GM21515 (cell line): ENCODE measurements around the gene CUTA.

Experiments
- ATAC-seq: cut with Tn5 transposase; IDR thresholded peaks from one replicate; pipeline ENCODE4 v1.9.1; 2021; ENCODE audit not compliant: unreplicated experiment

Gene CUTA, protein sequence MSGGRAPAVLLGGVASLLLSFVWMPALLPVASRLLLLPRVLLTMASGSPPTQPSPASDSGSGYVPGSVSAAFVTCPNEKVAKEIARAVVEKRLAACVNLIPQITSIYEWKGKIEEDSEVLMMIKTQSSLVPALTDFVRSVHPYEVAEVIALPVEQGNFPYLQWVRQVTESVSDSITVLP

DNA sequence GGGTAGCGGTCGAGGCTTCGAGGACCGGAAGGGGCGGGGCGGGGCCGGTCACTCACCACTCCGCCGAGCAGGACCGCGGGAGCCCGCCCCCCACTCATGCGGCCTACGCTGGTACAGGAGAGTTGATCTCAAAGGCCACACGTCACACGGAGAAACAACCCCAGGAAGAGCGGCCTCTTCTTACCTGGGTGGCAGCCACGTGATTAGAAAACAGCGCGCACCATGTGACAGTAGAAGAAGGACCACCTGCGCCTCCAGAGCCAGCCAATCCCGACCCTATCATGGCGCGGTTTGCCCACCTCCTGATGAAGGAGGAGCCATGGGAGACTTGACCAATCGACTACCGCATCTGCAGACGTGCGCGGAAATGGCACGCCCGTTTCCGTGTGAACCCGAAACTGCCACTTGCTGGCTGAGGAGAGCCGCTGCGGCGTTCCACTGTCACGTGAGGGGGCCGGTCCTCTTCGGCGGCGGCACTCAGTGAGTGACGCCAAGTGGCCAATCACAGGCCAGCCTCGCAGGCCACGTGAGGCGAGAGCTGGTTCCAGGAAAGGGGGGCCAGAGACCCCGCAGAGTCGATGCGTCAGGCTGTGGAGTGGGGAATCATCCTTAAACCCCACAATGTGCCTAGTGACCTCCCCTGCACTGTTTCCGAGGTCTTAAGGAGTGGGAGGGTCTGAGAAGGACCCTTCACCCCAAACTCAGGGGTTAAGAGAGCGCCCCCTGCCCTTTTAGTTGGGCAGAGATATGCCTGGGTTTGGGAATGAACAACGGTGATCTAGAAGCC, at the start of gene CUTA:
TSS of gene CUTA (minus strand) at position 205 of the 787 bp plus-strand sequence. CDS start at position 98, 107 bp downstream.
- peak; percentile 81 for ATAC-seq

DNA sequence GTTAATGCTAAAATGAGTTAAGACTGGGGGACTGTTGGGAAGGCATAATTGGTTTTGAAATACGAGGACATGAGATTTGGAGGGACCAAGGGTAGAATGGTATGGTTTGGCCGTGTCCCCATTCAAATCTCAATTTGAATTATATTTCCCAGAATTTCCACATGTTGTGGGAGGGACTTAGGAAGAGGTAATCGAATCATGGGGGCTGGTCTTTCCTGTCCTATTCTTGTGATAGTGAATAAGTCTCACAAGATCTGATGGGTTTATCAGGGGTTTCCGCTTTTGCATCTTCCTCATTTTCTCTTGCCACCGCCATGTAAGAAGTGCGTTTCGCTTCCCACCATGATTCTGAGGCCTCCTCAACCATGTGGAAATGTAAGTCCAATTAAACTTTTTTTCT, 49.2 kb upstream of the CUTA start:
- no peak for ATAC-seq

DNA sequence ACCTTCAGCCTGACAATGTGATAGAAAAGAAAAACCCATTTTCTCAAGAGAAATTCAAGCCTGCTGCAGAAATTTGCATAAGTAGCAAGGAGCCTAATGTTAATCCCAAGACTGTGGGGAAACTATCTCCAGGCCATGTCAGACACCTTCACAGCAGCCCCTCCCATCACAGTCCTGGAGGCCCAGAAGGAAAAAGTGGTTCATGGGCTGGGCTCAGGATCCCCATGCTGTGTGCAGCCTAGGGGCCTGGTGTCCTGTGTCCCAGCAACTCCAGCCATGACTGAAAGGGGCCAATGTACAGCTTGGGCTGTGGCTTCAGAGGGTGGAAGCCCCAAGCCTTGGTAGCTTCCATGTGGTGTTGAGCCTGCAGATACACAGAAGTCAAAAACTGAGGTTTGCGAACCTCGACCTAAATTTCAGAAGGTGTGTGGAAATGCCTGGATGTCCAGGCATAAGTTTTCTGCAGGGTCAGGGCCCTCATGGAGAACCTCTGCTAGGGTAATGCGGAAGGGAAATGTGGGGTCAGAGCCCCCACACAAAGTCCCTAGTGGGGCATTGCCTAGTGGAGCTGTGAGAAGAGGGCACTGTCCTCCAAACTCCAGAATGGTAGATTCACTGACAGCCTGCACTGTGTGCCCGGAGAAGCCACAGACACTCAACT, 48.3 kb upstream of the CUTA start:
- no peak for ATAC-seq

DNA sequence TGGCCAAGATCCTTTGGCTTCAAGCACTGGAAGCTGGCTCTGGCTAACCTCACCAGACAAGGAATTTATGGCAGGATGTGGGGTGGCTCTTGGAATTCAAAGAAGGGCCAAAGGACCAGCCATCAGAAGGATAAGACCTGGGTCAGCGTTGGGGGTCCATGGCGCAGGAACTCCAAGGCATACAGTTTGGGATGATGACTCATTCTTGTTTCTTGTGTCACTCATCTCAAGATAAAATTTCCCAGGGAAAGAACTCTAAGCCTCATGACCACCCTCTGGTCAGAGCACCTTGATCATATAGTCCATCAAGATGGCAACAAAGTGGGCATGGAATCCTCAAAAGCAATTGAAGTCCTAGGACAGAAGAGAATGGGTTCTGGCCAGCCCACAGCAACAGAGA, 41.3 kb upstream of the CUTA start:
- ATAC-seq: no peak

DNA sequence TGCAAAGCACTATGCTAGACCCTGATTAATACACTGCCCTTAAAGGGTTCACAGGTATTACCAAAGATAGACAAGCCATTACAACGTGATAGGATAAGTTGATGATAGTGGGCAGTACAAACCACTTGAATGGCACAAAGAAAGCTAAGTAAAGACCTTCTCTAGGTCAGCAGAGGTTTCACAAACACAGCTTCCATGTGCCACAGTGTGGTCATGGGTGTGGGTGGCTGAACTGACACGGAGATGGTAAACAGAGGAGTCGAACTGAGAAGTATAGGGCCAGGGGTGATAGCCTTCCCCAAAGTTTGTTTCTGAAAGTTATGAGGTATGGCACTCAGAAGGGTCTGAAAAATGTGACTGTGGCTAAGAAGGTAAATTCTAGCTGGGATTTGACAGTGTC, 40.8 kb upstream of the CUTA start:
- ATAC-seq: no peak

DNA sequence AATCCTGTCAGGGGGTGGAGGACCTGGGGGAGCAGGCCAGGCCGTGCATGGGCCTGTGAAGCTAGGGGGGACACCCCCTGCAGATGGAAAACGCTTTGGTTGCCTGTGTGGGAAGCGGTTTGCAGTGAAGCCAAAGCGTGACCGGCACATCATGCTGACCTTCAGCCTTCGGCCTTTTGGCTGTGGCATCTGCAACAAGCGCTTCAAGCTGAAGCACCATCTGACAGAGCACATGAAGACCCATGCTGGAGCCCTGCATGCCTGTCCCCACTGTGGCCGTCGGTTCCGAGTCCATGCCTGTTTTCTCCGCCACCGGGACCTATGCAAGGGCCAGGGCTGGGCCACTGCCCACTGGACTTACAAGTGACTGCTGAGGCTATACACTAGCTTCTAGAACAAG, 38.2 kb upstream of the CUTA start:
- ATAC-seq: no peak

DNA sequence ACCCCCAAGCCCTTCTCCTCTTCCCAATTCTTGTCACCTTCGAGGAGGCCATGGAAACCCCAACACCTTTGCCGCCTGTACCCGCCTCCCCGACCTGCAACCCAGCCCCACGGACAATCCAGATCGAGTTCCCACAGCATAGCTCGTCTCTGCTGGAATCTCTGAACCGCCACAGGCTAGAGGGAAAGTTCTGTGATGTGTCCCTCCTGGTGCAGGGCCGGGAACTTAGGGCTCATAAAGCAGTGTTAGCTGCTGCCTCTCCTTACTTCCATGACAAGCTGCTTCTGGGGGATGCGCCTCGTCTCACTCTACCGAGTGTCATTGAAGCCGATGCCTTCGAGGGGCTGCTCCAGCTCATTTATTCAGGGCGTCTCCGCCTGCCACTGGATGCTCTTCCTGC, 37.1 kb upstream of the CUTA start:
- no peak for ATAC-seq

DNA sequence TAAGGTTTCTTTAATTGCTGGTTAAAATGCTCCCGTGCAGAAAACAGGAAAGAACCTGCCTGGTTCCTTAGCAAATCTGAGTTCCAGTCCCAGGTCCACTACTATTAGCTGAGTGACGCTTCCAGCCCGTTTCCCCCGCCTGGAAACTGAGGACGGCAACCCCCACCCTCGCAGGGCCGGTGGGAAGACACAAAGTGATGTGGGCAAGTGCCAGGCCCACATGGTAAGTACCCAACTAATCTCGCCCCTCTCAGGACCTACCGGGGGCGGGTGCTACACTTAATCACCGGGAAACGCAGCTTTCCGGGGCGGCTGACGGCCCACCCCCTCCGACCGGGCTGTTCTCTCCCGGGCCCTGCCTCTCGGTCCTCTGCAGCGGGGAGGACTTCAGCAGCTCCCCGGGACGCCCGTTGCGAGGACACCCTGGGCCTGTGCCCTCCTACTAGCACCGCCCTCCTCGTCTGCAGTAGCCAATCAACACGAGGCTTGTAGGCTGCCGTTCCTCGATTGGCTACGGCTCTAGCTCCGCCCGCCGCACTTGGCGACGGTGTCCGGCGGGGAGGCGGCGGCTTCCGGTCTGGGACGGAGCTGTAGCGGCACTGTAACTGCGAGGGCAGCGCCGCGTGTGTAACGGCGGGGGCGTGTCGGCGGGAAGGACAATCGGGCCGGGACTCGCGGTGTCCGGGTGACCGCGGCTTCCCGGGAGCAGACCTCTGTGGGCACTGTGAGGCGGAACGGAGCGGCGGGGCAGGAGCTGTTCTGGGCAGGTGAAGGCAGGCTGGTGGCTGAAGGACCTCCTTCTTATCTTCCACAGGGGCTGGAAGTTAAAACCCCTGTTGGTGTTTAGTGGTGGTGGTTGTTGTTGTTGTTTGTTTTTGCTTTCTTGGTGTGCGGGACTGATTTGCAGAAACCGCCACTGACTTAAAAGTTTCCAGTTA, 36.4 kb upstream of the CUTA start, which contains the start of gene ZBTB9:
TSS of gene ZBTB9 (plus strand) at position 568 of the 938 bp plus-strand sequence. CDS start 525 bp downstream, outside the sequence.
- ATAC-seq: peak; percentile 97

DNA sequence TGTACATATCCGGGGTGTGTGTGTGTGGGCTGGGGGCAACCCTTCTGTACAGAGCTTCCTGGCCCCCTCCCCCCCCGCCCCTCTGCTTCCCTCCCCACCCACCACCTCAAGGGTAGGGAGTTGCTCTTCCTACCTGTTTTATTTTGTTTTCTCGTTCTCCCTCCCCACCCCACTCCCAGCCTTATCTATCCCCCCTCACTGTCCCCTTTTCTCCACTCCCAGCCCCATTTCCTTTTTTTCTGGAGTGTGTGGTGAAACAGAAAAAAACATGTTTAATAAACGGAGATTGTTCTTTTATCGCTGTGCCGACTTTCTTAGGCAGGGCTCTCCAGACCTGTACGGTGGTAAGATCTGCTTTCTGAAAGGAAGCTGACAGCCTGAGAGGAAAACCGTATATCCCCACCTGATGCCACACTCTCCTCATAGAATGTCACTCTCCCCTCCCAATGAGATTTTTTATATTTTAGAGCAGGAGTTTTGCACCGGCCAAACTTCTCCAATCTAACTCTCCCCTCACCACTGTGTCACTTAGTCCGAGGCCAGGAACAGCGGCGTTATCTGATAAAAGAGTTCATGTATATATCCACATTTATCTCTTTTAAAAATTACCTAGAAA, 35.6 kb upstream of the CUTA start:
- no peak for ATAC-seq

DNA sequence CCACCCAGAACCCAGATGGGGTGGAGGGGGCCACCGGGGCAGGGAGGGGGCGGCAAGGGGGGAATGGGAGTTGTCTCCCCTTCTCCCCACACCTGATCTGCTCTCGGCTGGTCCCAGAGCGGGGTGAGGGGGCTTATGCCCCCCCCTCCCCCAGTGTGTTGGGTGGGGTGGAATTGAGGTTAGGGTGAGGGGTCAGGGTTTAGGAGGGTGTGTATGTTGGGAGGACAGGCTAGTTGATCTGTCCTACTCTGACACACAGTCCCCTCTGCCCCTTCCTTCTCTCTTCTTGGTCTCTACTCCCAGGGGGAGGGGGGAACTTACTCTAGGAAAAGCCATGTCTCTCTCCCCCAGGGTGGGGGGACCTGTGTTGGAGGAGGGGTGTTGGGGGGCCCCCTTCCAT, 34.6 kb upstream of the CUTA start:
- ATAC-seq: no peak

DNA sequence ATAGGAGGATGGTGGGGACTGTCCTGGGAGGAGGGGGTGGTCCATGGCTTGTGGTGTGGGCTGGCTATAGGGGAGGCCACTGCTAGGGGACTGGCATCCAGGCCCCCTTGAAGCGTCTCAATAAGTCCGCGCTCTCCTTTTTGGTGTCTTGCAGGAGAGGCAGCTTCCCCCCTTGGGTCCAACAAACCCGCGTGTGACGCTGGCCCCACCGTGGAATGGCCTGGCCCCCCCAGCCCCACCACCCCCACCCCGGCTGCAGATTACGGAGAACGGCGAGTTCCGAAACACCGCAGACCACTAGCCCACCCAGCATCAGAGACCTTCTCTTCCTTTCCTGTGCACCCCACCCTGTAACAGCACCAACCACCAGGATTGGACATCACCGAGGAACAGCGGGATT, 33.7 kb upstream of the CUTA start:
- ATAC-seq: no peak

DNA sequence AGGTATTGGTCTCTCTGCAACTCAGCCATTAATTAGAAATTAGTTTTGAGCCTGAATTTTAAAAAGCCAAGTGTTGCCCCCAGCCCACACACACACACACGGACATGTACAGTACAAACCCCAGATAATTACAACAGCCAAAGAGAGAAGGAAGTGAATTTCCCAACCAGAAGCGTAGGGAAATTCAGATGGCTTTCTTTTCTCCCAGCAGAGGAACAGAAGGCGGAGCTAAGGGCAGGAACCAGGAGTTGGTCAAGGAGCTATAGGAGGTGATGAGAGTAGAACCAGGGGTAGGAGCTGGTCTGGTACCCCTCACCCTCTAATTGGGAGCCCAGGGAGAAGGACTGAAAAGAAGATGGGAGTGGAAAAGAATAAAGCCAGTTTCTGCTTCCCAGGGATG, 32.5 kb upstream of the CUTA start:
- no peak for ATAC-seq

DNA sequence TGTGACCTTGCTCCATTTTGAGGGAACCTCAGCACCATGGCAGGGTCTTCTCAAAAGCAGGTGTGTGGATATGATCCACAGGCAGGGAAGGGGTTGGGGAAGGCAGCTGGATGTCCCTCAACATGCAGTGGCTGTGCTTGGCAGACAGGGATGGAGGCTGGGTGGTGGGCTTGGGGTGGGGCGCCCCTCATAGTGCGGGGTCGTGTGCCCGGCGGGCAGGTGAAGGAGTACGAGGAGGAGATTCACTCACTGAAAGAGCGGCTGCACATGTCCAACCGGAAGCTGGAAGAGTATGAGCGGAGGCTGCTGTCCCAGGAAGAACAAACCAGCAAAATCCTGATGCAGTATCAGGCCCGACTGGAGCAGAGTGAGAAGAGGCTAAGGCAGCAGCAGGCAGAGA, 28.4 kb upstream of the CUTA start:
- ATAC-seq: no peak

DNA sequence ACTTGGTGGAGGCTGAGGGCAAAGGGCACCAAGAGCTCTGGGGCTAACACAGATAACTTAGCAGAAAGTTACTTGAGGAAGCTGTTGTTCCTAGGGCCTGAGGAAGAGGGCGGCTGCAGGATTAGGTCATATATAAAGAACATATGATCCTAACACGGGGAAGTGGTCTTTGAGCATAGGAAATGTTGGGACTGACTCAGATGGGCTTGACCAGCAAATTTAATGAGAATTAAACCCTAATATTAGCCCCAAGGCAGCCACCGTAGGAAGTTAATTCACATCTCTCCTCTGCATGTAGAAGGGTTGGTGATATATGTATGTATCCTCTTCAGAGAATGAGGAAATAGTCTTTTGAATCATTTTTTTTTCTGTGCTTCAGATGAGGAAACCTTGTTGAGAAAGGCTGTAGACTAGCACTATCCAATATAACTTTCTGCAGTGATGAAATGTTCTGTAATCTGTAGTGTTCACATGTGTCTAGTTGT, 27.3 kb upstream of the CUTA start:
- ATAC-seq: no peak

DNA sequence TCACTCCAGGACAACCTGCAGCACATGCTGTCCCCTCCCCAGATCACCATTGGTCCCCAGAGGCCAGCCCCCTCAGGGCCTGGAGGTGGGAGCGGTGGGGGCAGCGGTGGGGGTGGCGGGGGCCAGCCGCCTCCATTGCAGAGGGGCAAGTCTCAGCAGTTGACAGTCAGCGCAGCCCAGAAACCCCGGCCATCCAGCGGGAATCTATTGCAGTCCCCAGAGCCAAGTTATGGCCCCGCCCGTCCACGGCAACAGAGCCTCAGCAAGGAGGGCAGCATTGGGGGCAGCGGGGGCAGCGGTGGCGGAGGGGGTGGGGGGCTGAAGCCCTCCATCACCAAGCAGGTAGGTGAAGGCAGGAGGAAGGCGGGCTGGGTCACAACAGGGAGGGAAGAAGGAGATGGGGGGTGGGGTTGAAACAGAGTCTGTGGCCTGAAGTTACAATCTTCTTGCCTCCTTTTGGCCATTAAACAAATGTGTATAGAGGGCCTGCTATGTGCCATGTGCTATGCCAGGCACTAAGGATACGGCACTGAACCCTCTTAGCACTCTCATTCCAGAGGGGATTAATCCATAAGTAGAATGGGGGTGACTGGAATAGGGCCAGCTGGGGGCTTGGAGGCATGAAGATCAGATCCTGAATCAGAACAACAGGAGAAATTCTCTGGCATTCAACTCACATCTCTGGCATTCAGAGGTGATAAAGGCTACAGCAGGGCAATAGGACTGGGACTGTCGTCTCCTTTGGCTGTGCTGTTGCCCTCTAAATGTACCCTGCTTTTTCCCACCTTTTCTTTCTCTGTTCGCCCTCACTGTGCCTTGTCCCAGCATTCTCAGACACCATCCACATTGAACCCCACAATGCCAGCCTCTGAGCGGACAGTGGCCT, 26.0 kb upstream of the CUTA start:
- no peak for ATAC-seq

DNA sequence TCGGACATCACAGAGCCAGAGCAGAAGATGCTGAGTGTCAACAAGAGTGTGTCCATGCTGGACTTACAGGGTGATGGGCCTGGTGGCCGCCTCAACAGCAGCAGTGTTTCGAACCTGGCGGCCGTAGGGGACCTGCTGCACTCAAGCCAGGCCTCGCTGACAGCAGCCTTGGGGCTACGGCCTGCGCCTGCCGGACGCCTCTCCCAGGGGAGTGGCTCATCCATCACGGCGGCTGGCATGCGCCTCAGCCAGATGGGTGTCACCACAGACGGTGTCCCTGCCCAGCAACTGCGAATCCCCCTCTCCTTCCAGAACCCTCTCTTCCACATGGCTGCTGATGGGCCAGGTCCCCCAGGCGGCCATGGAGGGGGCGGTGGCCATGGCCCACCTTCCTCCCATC, 25.1 kb upstream of the CUTA start:
- ATAC-seq: no peak

DNA sequence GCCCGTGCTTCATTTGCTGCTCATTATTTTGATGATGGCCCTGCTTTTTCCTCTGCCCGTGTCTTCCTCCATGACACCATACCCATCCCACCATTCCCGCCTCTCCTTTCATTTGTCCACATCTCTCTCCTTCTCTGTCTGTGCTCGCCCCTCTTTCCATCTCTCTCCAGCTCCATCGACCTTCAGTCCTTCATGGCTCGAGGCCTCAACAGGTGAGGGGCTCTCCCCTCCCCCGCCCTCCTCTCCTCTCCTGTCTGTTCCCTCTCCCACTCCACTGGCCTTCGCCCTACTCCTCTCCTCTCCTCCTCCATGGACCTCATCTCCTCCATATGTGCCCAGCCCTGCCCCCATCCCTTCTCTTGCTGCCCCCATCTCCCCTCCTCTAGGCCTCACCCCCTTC, 24.4 kb upstream of the CUTA start:
- no peak for ATAC-seq

DNA sequence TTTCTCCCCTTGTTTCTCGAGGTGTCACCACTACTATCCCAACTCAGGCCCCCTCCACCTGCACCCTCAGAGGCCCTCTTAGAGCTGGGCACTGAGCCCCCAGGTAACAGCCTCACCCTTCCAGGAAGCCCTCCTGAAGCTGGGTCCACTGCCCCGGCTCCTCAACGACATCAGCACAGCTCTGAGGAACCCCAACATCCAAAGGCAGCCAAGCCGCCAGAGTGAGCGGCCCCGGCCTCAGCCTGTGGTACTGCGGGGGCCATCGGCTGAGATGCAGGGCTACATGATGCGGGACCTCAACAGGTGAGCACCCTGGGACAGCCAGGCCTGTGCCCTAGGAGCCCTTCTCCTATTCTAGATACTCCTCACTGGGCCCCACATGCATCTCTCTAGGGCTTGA, 23.6 kb upstream of the CUTA start:
- no peak for ATAC-seq

DNA sequence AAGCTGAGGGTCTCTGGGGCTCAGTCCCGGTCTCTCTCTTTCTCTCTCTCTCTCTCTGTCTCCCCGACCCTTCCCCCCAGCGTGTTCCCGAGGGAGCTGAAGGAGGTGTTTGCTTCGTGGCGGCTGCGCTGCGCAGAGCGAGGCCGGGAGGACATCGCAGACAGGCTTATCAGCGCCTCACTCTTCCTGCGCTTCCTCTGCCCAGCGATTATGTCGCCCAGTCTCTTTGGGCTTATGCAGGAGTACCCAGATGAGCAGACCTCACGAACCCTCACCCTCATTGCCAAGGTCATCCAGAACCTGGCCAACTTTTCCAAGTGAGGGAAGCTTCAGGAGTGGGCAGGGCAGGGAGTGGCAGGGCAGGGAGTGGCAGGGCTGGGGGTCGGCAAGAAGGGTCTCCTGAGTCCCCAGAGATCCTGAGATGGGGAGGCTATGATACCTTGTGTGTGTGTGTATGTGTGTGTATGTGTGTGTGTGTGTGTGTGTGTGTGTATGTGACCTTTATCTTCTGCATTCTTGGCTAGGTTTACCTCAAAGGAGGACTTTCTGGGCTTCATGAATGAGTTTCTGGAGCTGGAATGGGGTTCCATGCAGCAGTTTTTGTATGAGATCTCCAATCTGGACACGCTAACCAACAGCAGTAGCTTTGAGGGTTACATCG, 22.9 kb upstream of the CUTA start:
- no peak for ATAC-seq
